ENCODE measurements around the gene NAGPA.

The NAGPA gene

DNA sequence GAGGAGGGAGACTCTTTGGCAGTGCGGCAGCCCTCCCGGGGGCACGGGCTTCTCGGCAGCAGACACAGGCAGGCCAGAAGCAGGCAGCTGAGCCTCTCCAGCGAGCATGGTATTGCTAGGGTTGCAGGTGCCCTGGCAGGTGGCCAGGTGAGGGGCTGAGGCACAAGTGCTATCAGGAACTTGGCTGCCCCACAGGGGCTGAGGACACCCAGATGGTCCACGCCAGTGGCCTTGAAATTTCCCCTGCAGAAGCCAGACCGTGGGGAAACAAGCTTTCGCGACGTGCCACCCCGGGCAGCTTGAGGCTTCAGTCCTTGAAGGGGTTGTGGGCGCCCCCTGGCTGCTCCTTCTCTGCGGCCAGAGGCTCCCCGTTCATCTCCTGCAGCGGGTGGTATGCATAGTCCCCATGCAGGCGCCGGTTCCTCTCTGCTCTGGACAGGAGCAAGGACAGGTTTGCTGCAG lies 8.5 kb downstream of the NAGPA start:
- DNase-seq: peak; percentile 27

DNA sequence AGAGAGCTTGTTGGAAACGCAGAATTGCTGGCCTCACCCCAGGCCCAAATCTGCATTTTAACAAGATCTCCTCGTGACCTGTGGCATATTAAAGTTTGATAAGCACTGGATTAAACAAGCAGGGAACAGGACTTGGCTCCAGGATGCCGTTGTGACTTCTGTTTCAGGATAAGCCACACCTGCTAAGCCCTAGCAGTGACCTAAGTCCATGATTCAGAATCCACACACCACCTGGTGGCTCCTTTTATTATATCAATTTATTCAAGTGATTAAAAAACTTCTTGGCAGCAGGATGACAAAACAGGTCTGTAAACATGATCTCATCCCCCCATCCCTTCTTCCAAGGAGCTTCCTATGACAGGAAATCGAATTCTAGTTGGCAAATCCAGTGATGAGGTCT lies 9.1 kb downstream of the NAGPA start:
- DNase-seq: peak; percentile 43

DNA sequence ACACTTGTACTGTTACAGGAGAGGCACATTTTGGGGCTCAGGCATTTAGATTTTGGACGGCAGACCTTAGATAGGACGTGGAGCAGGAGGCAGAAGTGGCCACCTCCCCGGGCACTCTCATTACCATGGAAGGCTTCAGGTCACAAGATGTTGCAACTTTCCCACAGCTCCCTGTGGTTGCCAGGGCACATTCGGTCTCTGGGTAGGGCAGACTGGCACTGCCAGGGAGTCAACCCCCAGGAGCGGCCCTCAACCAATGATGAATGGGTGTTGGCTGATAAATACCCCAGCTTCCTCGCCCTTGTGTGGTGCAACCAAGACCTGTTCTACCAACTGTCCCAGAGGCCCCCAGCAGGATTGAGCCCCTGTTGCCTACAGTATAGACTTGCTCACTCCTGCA lies 11.2 kb downstream of the NAGPA start:
- DNase-seq: no peak

DNA sequence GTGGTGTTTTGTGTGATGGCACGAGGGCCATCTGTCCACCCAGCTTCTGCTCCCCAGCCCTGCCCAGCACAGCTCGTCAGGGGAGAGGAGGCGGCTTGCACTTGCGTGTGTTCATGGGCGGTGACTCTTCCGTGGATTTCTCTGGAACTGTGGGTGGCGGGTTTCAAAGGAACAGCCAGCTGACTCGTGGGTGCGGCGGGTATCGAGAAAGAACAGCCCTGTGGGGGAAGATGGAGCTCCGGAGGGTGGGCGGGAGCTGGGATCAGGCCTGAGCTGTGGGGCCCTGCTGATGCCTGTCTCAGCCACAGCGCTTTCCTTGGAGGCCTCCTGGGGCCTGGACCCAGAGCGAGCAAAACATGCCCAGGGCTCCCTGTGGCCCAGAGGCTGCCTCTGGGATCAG lies 13.2 kb downstream of the NAGPA start:
- no peak for DNase-seq

DNA sequence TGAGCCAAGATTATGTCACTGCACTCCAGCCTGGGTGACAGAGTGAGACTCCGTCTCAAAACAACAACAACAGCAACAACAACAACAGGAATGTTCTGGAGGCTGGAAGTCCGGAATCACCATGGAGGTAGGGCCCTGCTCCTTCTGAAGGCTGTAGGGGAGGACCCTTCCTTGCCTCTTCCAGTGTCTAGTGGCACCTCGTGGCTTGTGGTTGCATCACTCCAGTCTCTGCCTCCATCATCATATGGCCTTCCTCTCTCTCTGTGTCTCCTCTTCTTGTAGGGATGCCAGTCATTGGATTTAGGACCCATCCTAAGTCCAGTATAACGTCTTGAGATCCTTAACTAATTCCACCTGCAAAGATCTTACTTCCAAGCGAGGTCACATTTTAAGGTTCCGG lies 14.0 kb downstream of the NAGPA start:
- no peak for DNase-seq

DNA sequence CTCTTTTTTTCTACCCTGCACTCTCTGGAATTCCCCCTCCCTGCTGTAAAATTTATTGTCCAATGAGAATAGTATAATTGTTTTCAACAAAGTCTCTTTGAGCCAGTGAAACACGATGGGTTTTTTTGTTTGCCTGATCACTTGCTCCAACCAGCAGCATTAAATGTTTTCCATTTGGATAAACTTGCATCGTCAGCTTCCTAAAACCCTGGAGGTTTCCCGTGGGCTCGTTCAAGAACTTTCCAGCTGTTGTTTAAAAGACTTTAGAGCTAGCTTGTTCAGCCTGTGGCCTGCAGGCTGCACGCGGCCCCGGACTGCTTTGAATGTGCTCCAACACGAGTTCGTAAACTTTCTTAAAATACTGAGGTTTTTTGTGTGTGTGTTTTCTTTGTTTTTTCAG lies 14.9 kb downstream of the NAGPA start:
- DNase-seq: no peak

DNA sequence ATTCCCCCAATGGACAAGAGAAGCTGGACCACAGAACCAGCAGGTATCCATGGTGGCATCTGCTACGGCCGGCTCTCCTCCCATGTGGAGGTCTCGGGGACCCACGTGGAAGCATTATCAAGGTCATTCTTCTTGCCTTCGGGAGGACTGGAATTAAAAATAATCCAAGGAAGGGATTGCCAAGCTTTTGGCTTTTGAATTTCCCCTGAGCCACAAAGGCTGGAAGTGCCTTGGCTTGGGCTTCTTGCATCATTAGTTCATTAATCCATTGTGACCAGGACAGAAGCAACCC lies 16.1 kb downstream of the NAGPA start:
- no peak for DNase-seq

DNA sequence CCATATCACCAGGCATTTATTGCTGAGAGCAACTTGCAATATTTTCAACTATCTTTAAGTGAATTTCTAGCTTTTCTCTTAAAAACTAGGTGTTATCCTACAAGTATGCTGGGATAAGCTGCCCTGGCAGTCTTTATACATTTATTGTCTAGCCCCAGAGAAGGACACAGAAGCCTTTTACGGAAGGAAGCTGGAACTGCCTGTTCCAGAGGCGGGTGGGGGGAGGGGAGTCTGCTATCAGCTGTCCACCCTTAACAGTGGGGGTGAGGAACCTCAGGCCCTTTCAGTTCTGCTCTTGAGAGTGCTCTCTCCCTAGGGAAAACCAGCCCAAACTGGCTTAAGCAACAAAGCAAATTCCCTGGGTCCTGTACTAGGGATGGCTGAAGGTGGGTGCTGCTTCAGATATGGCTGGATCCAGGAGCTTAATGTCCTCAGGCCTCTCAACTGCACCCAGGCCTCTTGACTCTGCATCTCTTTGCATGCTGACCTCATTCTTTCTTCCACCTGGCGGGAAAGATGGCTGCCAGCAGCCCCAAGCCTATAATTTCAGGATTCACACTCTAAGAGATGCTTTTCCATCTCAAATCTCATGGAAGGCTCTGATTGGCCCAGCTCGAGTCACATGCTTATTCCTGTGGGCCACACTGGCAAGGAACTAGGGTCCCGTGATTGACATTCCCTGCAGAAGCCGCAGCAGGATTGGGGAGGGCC lies 16.6 kb downstream of the NAGPA start:
- DNase-seq: no peak

DNA sequence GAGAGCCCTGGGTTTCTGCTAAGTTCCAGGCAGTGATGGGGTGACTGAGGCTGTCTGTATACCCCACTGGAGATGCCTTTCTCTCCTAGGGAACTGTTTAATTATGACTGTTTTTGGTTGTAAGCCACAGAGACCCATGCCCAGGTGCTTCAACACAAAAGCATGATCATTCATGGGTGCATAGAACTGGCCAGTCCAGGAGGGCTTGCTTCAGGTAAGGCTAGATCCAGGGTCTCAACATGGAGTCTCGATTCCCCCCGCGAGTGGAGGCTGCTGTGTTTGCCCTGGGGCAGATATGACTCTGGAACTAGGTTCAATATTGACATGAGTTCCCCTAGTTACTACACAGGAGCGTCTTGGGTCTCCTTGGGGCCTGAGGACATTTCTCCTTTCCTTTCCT lies 17.8 kb downstream of the NAGPA start:
- DNase-seq: no peak

DNA sequence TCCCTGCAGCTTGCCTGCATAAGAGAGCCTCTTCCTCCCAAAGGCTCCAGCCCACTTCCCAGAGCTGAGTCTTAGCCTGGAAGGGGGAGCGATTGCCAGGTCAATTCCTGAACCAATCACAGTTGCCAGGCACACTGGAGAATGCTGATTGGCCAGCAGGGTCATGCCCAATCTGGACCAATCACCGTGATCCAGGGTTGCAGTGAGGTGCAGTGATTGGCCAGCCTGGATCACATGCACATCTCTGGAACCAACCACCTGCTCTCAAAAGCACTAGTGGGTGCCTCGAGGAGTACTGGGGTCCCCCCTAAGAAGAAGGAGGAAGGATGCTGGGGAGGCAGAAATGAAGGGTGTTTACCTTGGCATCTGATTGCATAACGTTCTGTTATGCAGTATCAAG lies 18.4 kb downstream of the NAGPA start:
- DNase-seq: no peak

DNA sequence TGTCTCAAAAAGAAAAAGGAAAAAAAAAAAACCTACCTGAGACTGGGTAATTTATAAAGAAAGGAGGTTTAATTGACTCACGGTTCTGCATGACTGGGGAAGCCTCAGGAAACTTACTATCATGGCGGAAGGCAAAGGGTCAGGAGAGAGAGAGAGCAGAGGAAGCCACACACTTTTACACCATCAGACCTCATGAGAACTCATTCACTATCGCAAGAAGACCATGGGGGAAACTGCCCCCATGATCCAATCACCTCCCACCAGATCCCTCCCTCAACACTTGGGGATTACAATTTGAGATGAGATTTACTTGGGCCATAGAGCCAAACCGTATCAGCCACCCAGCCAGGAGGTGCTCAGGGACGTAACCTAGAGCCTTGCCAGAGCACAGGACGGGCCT lies 20.8 kb downstream of the NAGPA start:
- no peak for DNase-seq

DNA sequence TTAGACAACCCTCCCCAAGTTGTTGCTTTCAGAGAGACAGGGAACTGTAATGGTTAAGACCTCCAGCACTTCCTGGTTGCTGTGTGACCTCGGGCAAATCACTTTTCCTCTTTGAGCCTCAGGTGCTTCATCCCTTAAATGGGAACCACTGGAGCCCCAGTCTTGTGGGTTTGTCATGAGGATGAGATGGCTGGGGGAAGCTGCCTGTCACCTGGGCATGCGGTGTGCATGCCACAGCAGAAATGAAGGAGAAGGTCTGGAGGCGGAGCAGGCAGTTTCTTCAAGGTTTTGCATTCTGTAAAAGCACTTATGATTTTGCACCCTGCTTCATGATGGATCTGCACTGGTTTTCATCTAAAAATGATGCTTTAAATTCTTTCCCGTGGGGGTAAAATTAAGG lies 22.1 kb downstream of the NAGPA start:
- no peak for DNase-seq

DNA sequence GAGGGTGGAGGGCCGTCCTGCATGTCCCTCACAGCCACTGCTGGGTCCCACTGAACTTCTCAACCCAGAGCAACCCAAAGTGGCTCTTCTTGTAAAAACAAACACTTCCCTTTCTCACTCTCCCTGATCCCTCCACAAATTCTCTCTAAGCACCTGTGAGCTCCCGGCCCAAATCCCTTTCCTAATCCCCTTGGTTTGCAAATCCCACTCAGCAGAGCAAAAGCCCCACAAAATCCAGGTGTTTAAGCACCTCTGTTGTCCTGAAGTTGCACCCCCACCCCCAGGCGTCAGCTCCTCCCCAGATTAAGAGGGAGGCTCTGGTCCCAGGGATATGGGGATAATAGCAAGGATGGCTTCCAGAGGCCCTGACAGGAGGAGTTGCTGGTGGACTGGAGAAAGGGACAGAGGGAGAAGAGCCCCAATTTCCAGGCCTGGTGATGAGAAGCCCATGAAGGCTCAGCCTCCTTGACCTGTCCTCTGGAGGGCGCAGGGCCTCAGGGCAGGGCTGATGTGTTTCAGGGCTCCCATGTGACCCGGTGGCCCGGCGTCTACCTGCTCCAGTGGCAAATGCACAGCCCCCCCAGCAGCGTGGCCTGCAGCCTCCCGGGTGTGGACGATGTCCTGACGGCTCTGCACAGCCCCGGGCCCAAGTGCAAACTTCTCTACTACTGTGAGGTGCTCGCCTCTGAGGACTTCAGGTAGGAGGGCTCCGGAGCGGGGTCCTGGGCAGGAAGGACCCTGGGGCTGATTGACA lies 23.0 kb downstream of the NAGPA start:
- no peak for DNase-seq

DNA sequence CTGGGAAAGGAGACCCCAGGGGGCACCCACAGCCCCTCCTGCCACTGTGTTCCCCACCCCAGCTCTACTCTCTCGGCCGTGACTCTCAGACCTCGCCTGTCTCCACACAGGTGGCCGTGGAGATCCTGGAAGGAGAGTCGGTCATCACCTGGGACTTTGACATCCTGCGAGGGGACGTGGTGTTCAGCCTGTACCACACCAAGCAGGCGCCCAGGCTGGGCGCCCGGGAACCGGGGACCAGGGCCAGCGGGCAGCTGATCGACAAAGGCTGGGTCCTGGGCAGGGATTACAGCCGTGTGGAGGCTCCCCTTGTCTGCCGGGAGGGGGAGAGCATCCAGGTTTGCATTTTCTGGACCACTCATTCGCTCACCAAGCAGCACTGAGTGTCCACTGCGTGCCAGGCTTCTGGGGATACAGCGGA lies 25.4 kb downstream of the NAGPA start:
- DNase-seq: no peak

DNA sequence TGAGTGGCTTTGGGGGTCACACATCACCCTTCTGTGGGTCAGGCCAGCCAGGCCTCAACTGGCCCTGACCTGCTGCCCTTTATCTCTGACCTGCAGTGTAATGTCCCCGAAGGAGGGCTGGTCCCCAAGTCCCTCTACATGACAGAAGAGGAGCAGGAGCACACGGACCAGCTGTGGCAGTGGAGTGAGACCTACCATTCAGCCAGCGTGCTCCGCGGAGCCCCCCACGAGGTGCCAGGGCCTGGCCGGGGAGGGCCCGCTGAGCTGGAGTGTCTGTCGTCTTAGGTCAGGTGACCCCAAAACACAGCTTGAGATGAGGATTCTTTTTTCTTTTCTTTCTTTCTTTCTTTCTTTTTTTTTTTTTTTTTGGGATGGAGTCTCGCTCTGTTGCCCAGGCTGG lies 26.5 kb downstream of the NAGPA start:
- DNase-seq: no peak

DNA sequence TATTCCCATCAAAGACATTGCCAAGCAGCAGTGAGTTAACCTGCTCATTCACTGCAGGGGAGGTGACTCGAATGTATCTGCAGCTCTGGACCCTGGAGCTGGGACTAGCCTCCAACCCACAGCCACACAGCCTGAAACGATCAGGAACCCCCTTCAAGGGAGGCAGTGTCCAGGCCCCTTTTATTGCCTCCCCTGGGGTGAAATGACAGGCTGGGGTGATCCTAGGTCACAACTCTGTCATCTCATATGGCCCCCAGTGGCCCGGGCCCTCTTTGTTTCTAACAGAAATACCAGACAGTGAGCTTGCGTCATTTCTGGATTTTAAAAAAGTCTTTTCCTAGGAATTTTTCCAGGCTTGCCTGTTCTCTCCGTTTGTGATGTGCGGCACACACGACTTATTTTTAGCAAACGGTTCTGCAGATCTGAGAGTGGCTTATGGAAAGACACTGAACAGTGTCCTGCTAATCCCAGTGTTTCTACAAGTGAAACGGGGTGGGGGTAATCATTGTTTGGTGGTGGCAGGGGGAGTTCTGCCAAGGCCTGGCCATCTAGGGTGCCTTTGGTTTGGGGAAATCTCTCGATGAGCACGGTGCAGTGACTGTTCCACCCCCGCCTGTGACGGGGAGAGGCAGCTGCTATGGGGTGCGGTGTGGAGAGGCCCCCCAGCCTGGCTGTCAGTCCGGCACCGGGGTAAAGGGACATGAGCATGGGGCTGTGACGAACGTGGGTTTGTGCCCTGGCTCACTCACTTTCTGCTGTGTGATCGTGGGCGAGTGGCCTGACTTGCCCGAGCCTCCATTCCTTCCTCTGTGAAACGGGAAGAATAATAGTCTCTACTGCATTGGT lies 27.2 kb downstream of the NAGPA start:
- no peak for DNase-seq

DNA sequence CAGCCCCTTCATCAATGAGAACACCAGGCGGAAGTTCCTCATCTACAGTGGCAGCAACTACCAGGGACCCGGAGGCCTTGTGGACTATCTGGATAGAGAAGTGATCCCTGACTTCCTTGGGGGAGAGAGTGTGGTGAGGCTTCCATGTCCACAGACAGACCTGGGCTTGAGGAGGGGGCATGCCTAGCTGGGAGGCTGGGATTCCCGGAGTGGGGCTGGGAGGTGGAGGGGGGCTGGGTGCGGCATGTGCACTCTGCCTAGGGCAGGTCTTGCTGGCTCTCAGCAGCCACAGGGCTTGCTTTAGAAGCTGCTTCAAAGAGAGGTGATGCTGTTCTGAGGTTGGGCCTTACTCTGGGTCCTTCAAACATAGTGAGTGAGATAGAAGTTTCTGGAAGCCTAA lies 27.8 kb downstream of the NAGPA start:
- DNase-seq: no peak

DNA sequence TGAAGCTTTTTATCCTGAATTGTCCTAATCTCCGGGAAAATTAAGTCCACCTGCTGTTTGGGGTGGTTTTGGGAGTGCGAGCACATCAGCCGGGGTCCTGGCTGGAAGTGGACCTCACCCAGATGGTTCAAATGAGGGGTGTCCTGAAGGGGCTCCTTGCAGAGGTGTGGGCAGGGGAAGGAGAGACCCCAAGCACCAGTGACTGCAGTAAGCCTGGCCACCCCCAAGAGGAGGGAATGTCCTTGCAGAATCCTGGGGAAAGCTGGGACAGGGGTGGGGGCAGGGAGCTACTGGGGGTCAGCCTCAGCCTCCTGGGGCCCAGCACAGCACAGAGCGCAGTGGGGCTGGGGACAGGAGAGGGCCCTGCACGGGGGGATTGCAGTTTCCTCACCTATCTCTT lies 29.4 kb downstream of the NAGPA start:
- no peak for DNase-seq

DNA sequence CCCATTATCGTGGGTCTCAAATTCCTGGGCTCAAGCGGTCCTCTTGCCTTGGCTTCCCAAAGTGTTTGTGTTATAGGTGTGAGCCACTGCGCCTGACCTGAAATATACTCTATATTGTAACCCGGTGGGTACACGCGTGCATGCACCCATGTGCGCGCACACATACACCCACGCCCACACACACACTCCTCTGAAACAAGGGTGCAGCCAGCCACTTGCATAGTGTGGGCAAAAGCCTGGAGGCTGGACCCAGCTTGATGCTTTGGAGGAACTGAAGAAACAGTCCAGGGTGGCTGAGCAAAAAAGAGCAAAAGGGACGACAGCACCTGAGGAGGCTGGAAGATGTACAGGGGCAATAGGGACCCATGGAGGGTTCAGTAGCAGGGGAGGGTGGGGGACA lies 29.9 kb downstream of the NAGPA start:
- no peak for DNase-seq

DNA sequence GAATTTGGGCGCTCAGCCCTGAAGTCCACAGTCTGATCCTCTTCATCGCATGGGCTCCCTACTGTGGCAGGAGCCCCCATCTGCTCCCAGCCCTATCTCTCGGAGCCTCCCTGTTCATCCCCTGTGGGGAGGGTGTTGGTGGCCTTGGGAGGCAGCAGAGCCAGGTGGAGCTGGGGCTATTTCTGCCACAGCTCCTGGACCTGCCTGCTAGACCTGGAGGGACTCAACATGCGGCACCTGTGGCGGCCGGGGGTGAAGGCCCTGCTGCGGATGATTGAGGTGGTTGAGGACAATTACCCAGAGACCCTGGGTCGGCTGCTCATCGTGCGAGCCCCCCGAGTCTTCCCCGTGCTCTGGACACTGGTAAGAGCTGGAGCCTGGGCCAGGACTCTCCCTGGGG lies 30.5 kb downstream of the NAGPA start:
- DNase-seq: no peak

DNA sequence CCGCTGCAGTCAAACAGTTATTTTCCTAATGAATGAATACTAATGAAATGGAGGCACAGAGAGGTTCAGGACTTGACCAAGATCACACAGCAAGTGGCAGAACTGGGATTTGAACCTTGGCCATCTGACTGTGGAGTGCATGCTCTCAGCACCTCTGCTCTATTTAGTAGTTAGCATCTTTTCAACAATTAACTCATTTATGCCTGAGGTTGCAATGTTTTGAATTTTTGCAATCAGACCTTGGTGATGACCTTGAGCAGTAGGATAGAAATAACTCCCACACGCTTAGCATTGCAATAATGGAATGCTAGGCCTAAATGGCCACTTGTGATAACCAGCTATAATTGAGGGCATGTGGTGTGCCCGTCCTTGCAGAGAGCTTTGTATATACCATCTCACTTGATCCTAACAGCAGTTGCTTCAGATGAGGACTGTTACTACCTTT lies 31.0 kb downstream of the NAGPA start:
- no peak for DNase-seq

DNA sequence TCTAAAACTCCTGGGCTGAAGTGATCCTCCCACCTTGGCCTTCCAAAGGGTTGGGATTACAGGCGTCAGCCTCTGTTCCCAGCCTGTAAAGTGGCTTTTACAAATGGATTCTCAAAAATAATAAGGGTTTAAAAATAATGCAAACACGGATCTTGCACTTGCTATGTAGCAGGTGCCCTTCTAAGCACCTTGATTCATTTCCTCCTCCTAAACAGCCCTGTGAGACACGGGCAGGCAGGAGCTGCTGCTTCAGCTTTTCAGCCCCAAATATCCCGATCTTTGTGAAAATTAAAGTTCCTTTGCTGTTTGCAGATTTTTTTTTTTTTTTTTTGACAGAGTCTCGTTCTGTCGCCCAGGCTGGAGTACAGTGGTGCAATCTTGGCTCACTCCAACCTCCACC lies 31.7 kb downstream of the NAGPA start:
- DNase-seq: no peak

DNA sequence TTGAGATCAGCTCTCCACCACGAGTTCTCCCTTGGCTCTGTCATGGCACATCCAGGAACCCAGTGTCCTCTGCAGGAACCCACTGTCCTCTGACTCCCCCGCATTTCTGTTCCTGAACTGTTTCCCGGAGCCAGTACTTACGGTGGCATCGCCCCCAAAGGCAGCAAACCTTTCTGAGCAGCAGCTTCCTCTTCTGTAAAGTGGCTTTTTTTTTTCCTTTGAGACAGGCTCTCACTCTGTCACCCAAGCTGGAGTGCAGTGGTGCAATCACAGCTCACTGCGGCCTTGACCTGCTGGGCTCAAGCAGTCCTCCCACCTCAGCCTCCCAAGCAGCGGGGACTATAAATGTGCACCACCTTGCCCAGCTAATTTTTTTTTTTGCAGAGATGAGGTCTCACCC lies 32.2 kb downstream of the NAGPA start:
- DNase-seq: no peak

DNA sequence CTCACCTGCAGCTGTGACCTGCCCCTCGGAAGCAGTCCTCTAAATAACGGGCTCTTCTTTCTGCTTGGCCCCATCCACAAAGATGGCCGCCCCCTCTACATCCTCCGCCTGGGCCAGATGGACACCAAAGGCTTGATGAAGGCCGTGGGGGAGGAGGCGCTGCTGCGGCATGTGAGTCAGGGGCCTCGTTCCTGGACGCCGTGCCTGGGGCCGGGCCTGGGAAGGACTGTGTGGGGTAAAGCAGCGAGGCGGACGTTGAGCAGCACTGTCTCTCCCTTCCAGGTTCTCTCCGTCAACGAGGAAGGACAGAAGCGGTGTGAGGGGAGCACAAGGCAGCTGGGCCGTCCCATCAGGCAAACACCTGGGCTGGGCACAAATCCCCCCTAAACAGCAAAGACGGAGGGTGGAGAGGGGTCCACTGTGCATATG lies 33.1 kb downstream of the NAGPA start:
- DNase-seq: no peak
